K562 (cell line): ENCODE measurements around the gene CHRM1. TPM values are rescaled to one million over a fixed set of nuclear protein-coding genes. Genes with fewer than 3 reads are reported as not detected.
"Not testable (repeated sequence)": the region's sequence is repeated elsewhere in the genome, so short reads cannot be mapped to it uniquely, and the experiment has no call there.

Source experiments
- ATAC-seq: fragments of 200-7000 bp; cut with Tn5 transposase; 3 replicates; pipeline ENCODE4 v1.9.1; 2020; ENCODE audit warnings: moderate library complexity
- BruUV-seq: library from RNA; stranded (reverse); fragments of 400-500 nt; replicated peaks from 2 replicates; lab custom pipeline; 2021; lab: Mats Ljungman, UMichigan
- CTCF ChIA-PET: fragments of 300-600 bp; formaldehyde crosslinking; extraction: SDS; loops from one replicate; lab custom pipeline; 2021; ENCODE audit warnings: low intra/inter-chr PET ratio; lab: Yijun Ruan, JAX
- POLR2A ChIA-PET: fragments of 300-600, 350-650 bp; sonication (Branson Sonifier 250); formaldehyde crosslinking; extraction: SDS; loops from one replicate; lab custom pipeline; 2021; ENCODE audit warnings: antibody characterized with exemption, inconsistent platforms; lab: Yijun Ruan, JAX
- DNase-seq, 4 experiments: peaks; one replicate each; pipeline versions ENCODE4 v3.0.0 to v3.0.0-alpha.2; 2011 to 2018; ENCODE audit warnings: low spot score in 3 of 4, mixed read lengths in 3 of 4; ENCODE audit errors: extremely low read depth in 1 of 4
- FAIRE-seq: peaks from 2 replicates; lab custom pipeline; 2011; peaks lifted over from hg19 to GRCh38; lab: Jason Lieb, UNC
- H2AFZ ChIP-seq: 2 replicates; pipeline ENCODE4 v1.6.0; 2011; ENCODE audit warnings: low read depth, low read length, control low read depth, inconsistent platforms
- H3K27ac ChIP-seq: fragments of 200-600 bp; 3 replicates; pipeline ENCODE4 v1.8.0; 2011; ENCODE audit warnings: low read depth, mild to moderate bottlenecking, control low read depth, inconsistent platforms, low read length, moderate library complexity, mixed read lengths; ENCODE audit errors: extremely low read depth
- H3K27me3 ChIP-seq, 2 experiments: fragments of 300-600 bp in 1 of 2; 2 replicates in 1 of 2; 3 replicates in 1 of 2; pipeline versions ENCODE4 v1.6.0 to v1.8.0; 2011; ENCODE audit warnings: inconsistent platforms in 2 of 2, low read length in 2 of 2, mild to moderate bottlenecking in 1 of 2, mixed read lengths in 1 of 2, moderate library complexity in 1 of 2; ENCODE audit not compliant: control insufficient read depth in 2 of 2, insufficient read depth in 2 of 2
- H3K36me3 ChIP-seq: fragments of 300-600 bp; 3 replicates; pipeline ENCODE4 v1.8.0; 2011; ENCODE audit warnings: mild to moderate bottlenecking, low read length, inconsistent platforms; ENCODE audit not compliant: control insufficient read depth, insufficient read depth
- H3K4me1 ChIP-seq, 2 experiments: fragments of 200-600 bp in 1 of 2; replicated peaks in 1 of 2; 2 replicates in 1 of 2; 3 replicates in 1 of 2; pipeline versions ENCODE4 v1.5.1 to v1.8.0; 2011; ENCODE audit warnings: inconsistent platforms in 2 of 2, low read length in 2 of 2, mild to moderate bottlenecking in 1 of 2, mixed read lengths in 1 of 2, moderate library complexity in 1 of 2; ENCODE audit not compliant: control insufficient read depth in 2 of 2, insufficient read depth in 2 of 2
- H3K4me2 ChIP-seq: 2 replicates; pipeline ENCODE4 v1.6.1; 2011; ENCODE audit warnings: low read length, control low read depth, inconsistent platforms, mixed read lengths; ENCODE audit not compliant: insufficient read depth
- H3K4me3 ChIP-seq: fragments of 200-600 bp; sonication (generic), shearing (Covaris generic); 2 replicates; pipeline ENCODE4 v1.5.1; 2016; ENCODE audit warnings: control low read depth, inconsistent platforms
- H3K79me2 ChIP-seq: fragments of 200-600 bp; 3 replicates; pipeline ENCODE4 v1.8.0; 2011; ENCODE audit warnings: low read length, inconsistent platforms; ENCODE audit not compliant: control insufficient read depth, insufficient read depth
- H3K9ac ChIP-seq, 2 experiments: 2 replicates each; pipeline versions ENCODE4 v1.6.0 to v1.6.1; 2011; ENCODE audit warnings: low read depth in 2 of 2, low read length in 2 of 2, control low read depth in 1 of 2, inconsistent platforms in 1 of 2, mild to moderate bottlenecking in 1 of 2, mixed read lengths in 1 of 2; ENCODE audit not compliant: insufficient read depth in 1 of 2
- H3K9me1 ChIP-seq: one replicate; pipeline ENCODE4 v1.6.0; 2011; ENCODE audit warnings: inconsistent platforms, mild to moderate bottlenecking, low read length, moderate library complexity; ENCODE audit not compliant: control insufficient read depth, insufficient read depth
- H3K9me3 ChIP-seq: replicated peaks from 2 replicates; pipeline ENCODE4 v1.5.1; 2011; ENCODE audit warnings: low read depth, low read length, inconsistent platforms; ENCODE audit not compliant: control insufficient read depth, insufficient read depth
- H4K20me1 ChIP-seq: replicated peaks from 2 replicates; pipeline ENCODE4 v1.6.1; 2011; ENCODE audit warnings: low read length, inconsistent platforms, mixed read lengths; ENCODE audit not compliant: control insufficient read depth, insufficient read depth
- CREB3 ChIP-seq: fragments of 450-650 bp; conservative IDR thresholded peaks from 2 replicates; pipeline ENCODE4 v1.6.1; 2016; ENCODE audit warnings: missing genetic modification characterization, low read depth, mild to moderate bottlenecking, missing compliant biosample characterization, moderate library complexity
- DDX20 ChIP-seq: fragments of 450-650 bp; IDR thresholded peaks from 2 replicates; pipeline ENCODE4 v1.6.1; 2016; ENCODE audit warnings: missing genetic modification characterization, low read depth, mild to moderate bottlenecking, missing compliant biosample characterization, moderate library complexity
- ILK ChIP-seq: fragments of 450-650 bp; IDR thresholded peaks from 2 replicates; pipeline ENCODE4 v1.6.1; 2016; ENCODE audit warnings: missing genetic modification characterization, low read depth, mild to moderate bottlenecking, missing compliant biosample characterization, moderate library complexity, borderline replicate concordance
- KLF6 ChIP-seq: fragments of 250-450 bp; sonication (Bioruptor Pico); IDR thresholded peaks from 2 replicates; pipeline ENCODE4 v1.4.0; 2020; ENCODE audit warnings: mild to moderate bottlenecking, moderate library complexity, borderline replicate concordance
- PTRF ChIP-seq: fragments of 450-650 bp; IDR thresholded peaks from 2 replicates; pipeline ENCODE4 v1.6.1; 2016; ENCODE audit warnings: mild to moderate bottlenecking, missing genetic modification characterization, missing compliant biosample characterization
- PTTG1 ChIP-seq: fragments of 450-650 bp; IDR thresholded peaks from 2 replicates; pipeline ENCODE4 v1.6.1; 2016; ENCODE audit warnings: low read depth, mild to moderate bottlenecking, missing genetic modification characterization, missing compliant biosample characterization
- TCFL5 ChIP-seq: fragments of 250-450 bp; sonication (Bioruptor Pico); conservative IDR thresholded peaks from 2 replicates; pipeline ENCODE4 v1.6.1; 2021; ENCODE audit warnings: mild to moderate bottlenecking, moderate library complexity, matching md5 sums
- ZBTB17 ChIP-seq: fragments of 450-650 bp; formaldehyde crosslinking; IDR thresholded peaks from 2 replicates; pipeline ENCODE4 v1.4.0; 2020; ENCODE audit warnings: mild to moderate bottlenecking
- ZNF165 ChIP-seq: fragments of 250-450 bp; sonication (Bioruptor Pico); IDR thresholded peaks from 2 replicates; pipeline ENCODE4 v1.4.0; 2020; ENCODE audit warnings: borderline replicate concordance
- ZNF239 ChIP-seq: fragments of 250-450 bp; sonication (Bioruptor Pico); IDR thresholded peaks from 2 replicates; pipeline ENCODE4 v1.4.0; 2020; ENCODE audit warnings: mild to moderate bottlenecking
- ZNF311 ChIP-seq: fragments of 250-450 bp; sonication (Bioruptor Pico); IDR thresholded peaks from 2 replicates; pipeline ENCODE4 v1.4.0; 2020; ENCODE audit warnings: mild to moderate bottlenecking, moderate library complexity
- ZNF41 ChIP-seq: fragments of 250-450 bp; sonication (Bioruptor Pico); conservative IDR thresholded peaks from 2 replicates; pipeline ENCODE4 v1.4.0; 2020; ENCODE audit warnings: mild to moderate bottlenecking
- ZNF449 ChIP-seq: fragments of 250-450 bp; sonication (Bioruptor Pico); IDR thresholded peaks from 2 replicates; pipeline ENCODE4 v1.8.0; 2022; ENCODE audit warnings: moderate library complexity, mild to moderate bottlenecking, inconsistent platforms
- ZNF668 ChIP-seq: fragments of 250-450 bp; sonication (Bioruptor Pico); IDR thresholded peaks from 2 replicates; pipeline ENCODE4 v1.8.0; 2022; ENCODE audit warnings: mild to moderate bottlenecking, inconsistent platforms
- ZNF740 ChIP-seq, 3 experiments: fragments of 200-800 bp in 1 of 3; sonication (Bioruptor generic) in 1 of 3; sonication (generic) in 1 of 3; formaldehyde crosslinking in 1 of 3; IDR thresholded peaks; 2 replicates each; pipeline versions ENCODE4 v1.6.1 to v1.8.0; 2016 to 2022; ENCODE audit warnings: mild to moderate bottlenecking in 2 of 3, missing compliant biosample characterization in 2 of 3, missing genetic modification characterization in 2 of 3, missing genetic modification reagents in 1 of 3
- WGBS: fragments of 100-300 bp; shearing (Covaris generic); methylation state at CpG from one replicate; pipeline ENCODE4 v1.1.6; 2016; ENCODE audit warnings: low coverage, mixed read lengths; ENCODE audit not compliant: insufficient coverage; ENCODE audit errors: missing lambda C conversion rate; 5-methylcytosine and 5-hydroxymethylcytosine counted together
- in situ Hi-C: fragments of 300-500 bp; cut with MboI; formaldehyde crosslinking; loops from 4 replicates; pipeline ENCODE4 v1.15.0; 2018; ENCODE audit warnings: inconsistent platforms, mixed read lengths
- intact Hi-C: fragments of 100-400 bp; cut with micrococcal nuclease; formaldehyde crosslinking; loops from 2 replicates; pipeline ENCODE4 v1.14.2; 2022
- polyA plus RNA-seq, 8 experiments: library from polyadenylated mRNA; depleted of rRNA in 4 of 8; stranded (reverse) in 5 of 8; unstranded in 3 of 8; fragments of >200 nt; fragmentation: Nextera tagmentation in 2 of 8; fragmentation: Illumina TruSeq in 1 of 8; extraction: Ambion mirVana in 2 of 8; extraction: Trizol in 1 of 8; gene quantifications; 2 replicates each; pipeline versions ENCODE4 v1.2.1 to v1.2.3, GENCODE V29; 2011 to 2014; ENCODE audit warnings: inconsistent platforms in 1 of 8, missing spikeins in 1 of 8
- total RNA-seq, 7 experiments: library from RNA; depleted of rRNA in 6 of 7; stranded (reverse); fragments of >200 nt in 6 of 7; fragmentation: Illumina TruSeq in 2 of 7; extraction: Trizol in 2 of 7; gene quantifications; 2 replicates each; pipeline versions ENCODE4 v1.2.1 to v1.2.3, GENCODE V29; 2011 to 2021; ENCODE audit warnings: low replicate concordance in 1 of 7

The CHRM1 gene
- total and polyA plus RNA-seq, 9 of the 15 experiments (the other 6 are each of a cell fraction or from before 2014, with no cell fraction given): not detected

- H3K9me3 ChIP-seq; ATAC-seq; DNase-seq; H2AFZ ChIP-seq; H3K27me3 ChIP-seq; BruUV-seq; CTCF ChIA-PET; H3K9me1 ChIP-seq; FAIRE-seq; TF ChIP-seq ZNF740 (CRISPR knock-in tag; IDR thresholded peaks at IDR 0.05): not testable (repeated sequence)
- Histone ChIP-seq H3K79me2 (peaks cover 99% of the 10 kb centered on the region), H3K4me1 (peaks cover 22 to 28% of the 10 kb centered on the region in 2 experiments; a peak in 4 of 5 replicates), H3K36me3 (peaks cover 53% of the 10 kb centered on the region), H3K4me3 (peak overlapping the region; percentile 30), H4K20me1 (peaks cover 20% of the 10 kb centered on the region), H3K27ac (peak overlapping the region; percentile 63), H3K4me2 (peak overlapping the region; percentile 76), H3K9ac (peak overlapping the region; percentile 53 to 85)
- under 1% methylated on average over 8 of the region's 8 CpGs for WGBS
- in situ Hi-C loops (loop anchor here (25.0 kb wide), 1 partner anchor 472 kb away; no protein-coding TSS in a partner anchor), intact Hi-C loops (loop anchor here (5.0 kb wide), 1 partner anchor 462 kb away; no protein-coding TSS in a partner anchor)
- POLR2A ChIA-PET: interaction anchor here (0.7 kb wide), 1 partner anchor 19 kb away, joined by 3 read pairs; no protein-coding TSS in a partner anchor
- peak; percentile 70; the same call in 1 of the 2 replicates for TF ChIP-seq DDX20
- peak in 1 of 2 experiments; percentile 82; a peak in 2 of 4 replicates for TF ChIP-seq ZNF740 (tag; IDR thresholded peaks at IDR 0.05)
- peak; percentile 84 for TF ChIP-seq PTRF (tag)
- peak; percentile 83 for TF ChIP-seq PTTG1 (tag)
- peak; percentile 22; the same call in 1 of the 2 replicates for TF ChIP-seq ZNF239 (CRISPR knock-in tag)
- peak; percentile 77; the same call in 1 of the 2 replicates for TF ChIP-seq ZBTB17 (CRISPR knock-in tag)
- peak; percentile 66; the same call in 1 of the 2 replicates for TF ChIP-seq ZNF668 (CRISPR knock-in tag)
- TF ChIP-seq ZNF449 (CRISPR knock-in tag): peak; percentile 64
- TF ChIP-seq ILK (tag): peak; percentile 53
- peak; percentile 89 for TF ChIP-seq CREB3 (tag)
- 0 out of 2 replicates have a peak, but pooled peaks have one; percentile 53 for TF ChIP-seq ZNF165 (CRISPR knock-in tag)
- TF ChIP-seq ZNF41: peak; percentile 68; the same call in 1 of the 2 replicates
- peak; percentile 86 for TF ChIP-seq ZNF311
- TF ChIP-seq TCFL5 (CRISPR knock-in tag): 0 out of 2 replicates have a peak, but pooled peaks have one; percentile 54
- peak; percentile 76; the same call in 1 of the 2 replicates for TF ChIP-seq KLF6 (CRISPR knock-in tag)
Measured at GRCh38 chr11:62859281-62859703, 61.9 kb downstream of the CHRM1 start.
